ENCODE results near the gene ZFP62.
"Not testable (repeated sequence)": the region's sequence is repeated elsewhere in the genome, so short reads cannot be mapped to it uniquely, and the experiment has no call there.

Gene ZFP62

GRCh38 chr5:180860887-180861822 is at the start of gene ZFP62:
Gene ZFP62 (minus strand): TSS chr5:180861276. CDS start chr5:180861219, 57 bp downstream.
- peak; percentile 53 to 84 (median 70) for DNase-seq

GRCh38 chr5:180910735-180911134 is 49.7 kb upstream of the ZFP62 start:
- no peak for DNase-seq

- no peak for DNase-seq
Observed at GRCh38 chr5:180910182-180910581, 49.1 kb upstream of the ZFP62 start.

- DNase-seq, result no peak
Observed at GRCh38 chr5:180909782-180910181, 48.7 kb upstream of the ZFP62 start.

GRCh38 chr5:180908998-180909731 is 48.1 kb upstream of the ZFP62 start:
- no peak for DNase-seq

GRCh38 chr5:180908400-180908799 is 47.3 kb upstream of the ZFP62 start:
- no peak for DNase-seq

- DNase-seq, result no peak
Observed at GRCh38 chr5:180901319-180902009, 40.4 kb upstream of the ZFP62 start.

- DNase-seq, result no peak
Observed at GRCh38 chr5:180900178-180900577, 39.1 kb upstream of the ZFP62 start.

- DNase-seq, result no peak
Observed at GRCh38 chr5:180898621-180899246, 37.7 kb upstream of the ZFP62 start, which contains the start of gene BTNL8. Gene BTNL8 (plus strand): TSS chr5:180899159. CDS start chr5:180899311, 152 bp downstream.

- not testable (repeated sequence) for DNase-seq
Observed at GRCh38 chr5:180895330-180895729, 34.3 kb upstream of the ZFP62 start.

- DNase-seq, result no peak
Observed at GRCh38 chr5:180889381-180889780, 28.3 kb upstream of the ZFP62 start.

- DNase-seq, result not testable (repeated sequence)
Observed at GRCh38 chr5:180885845-180886529, 24.9 kb upstream of the ZFP62 start.

- no peak for DNase-seq
Observed at GRCh38 chr5:180875860-180876426, 14.9 kb upstream of the ZFP62 start.

GRCh38 chr5:180874804-180875582 is 13.9 kb upstream of the ZFP62 start:
- no peak for DNase-seq

- DNase-seq, result no peak
Observed at GRCh38 chr5:180873615-180874520, 12.8 kb upstream of the ZFP62 start.

GRCh38 chr5:180872419-180872818 is 11.3 kb upstream of the ZFP62 start:
- DNase-seq, result no peak

GRCh38 chr5:180870276-180871068 is 9.4 kb upstream of the ZFP62 start:
- no peak for DNase-seq

- DNase-seq, result no peak
Observed at GRCh38 chr5:180869587-180869986, 8.5 kb upstream of the ZFP62 start.

- peak in 3 of 4 experiments; percentile 5 to 30 (median 30) for DNase-seq
Observed at GRCh38 chr5:180868960-180869359, 7.9 kb upstream of the ZFP62 start.

Data from activated naive CD4-positive, alpha-beta T cell (primary cell).